HG03342 (cell line): ENCODE results near the gene ZNF438.

ENCODE experiments used
- ATAC-seq: cut with Tn5 transposase; IDR thresholded peaks from one replicate; pipeline ENCODE4 v1.9.1; 2021; ENCODE audit warnings: mild to moderate bottlenecking, moderate library complexity; ENCODE audit not compliant: unreplicated experiment

The ZNF438 gene

DNA sequence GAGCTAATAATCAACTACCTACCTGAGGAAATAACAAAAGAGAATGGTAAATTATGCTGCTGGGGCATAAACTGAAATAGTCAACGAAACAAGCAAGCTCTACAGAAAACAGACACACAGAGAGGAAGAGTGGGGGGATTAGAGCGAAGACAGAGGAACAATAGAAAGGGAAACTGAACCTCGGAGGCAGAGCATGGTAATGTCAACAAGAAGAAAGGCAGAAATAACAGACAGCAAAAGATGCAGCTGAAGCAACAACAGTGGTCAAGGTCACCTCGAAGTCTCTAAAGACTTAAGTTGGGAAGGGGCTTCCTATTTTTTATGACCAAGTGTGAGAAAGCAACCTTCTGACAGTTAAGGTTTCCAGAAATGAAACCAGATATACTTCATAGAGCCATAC is 177.0 kb downstream of the ZNF438 start:
- no peak for ATAC-seq

DNA sequence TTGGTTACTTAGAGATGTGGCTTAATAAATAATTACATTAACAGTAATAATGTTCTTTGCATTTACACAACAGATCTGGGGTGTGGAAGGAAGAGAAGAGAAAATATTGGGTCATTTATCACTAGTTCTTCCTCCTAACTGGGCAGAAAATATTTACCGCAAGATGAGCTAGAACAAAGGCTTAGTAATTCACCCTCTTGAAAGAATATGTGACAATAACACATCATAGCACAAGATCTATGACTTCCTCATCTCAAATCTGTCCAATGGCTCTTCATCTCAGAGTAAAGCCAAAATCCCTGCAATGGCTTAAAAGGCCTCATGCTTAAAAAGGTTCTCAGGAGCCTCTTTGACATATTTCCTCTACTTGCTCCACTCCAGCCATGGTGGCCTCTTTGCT is 178.6 kb downstream of the ZNF438 start:
- no peak for ATAC-seq

DNA sequence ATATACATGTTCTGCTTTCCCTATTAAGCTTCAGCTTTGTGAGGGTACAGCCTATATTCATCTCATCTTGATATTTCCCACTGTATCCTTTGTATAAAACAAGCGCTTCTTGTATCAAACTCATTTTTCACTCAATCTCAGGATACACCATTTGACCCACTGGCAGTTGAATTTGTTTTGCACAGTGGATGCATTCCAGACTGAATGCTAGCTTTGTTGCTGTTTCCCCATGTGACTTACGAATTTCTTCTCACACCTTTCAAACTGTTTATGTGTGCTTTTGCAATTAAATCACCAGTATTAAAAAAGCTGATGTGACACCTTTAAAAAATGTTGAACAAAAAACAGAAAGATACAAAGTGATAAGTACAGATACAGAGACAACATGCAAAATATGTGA is 180.9 kb downstream of the ZNF438 start:
- ATAC-seq: no peak

DNA sequence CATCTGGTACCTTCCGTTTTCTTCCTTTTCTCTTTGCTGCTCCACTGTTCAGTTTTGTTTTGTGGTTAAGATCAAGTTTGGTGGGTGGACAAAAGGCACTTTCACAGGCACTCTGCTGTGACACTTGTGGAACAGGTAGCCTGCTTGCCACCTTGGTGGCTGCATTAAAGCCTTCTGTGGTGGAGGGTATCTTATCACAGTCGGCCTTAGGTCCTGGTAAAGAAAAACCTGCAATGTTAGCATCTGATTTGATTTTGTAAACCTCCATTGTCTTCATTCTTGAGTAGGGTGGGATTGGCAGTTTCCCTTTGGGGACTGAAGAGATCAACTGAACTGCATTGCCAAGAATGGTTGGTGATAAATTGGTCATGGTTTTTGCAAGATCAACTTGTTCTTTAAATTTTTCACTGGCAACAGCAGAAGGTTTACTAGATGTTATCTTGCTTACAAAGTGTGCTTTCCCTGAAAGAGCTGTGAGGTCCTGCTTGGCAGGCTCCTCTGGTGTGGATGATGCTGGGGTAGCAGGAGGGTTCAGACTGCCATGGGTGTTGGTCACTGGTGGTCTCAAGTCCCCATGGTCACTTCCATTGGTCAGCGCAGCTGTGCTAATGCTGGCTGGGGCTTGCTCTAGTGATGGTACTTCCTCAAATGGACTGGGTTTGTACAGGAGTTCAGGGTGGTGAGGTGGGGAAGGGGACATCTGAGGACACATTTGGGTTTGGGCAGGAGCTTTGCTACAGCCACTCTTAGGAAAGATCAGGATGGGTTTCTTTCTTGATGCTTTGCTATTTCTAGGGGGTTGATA is 182.2 kb downstream of the ZNF438 start:
- no peak for ATAC-seq

DNA sequence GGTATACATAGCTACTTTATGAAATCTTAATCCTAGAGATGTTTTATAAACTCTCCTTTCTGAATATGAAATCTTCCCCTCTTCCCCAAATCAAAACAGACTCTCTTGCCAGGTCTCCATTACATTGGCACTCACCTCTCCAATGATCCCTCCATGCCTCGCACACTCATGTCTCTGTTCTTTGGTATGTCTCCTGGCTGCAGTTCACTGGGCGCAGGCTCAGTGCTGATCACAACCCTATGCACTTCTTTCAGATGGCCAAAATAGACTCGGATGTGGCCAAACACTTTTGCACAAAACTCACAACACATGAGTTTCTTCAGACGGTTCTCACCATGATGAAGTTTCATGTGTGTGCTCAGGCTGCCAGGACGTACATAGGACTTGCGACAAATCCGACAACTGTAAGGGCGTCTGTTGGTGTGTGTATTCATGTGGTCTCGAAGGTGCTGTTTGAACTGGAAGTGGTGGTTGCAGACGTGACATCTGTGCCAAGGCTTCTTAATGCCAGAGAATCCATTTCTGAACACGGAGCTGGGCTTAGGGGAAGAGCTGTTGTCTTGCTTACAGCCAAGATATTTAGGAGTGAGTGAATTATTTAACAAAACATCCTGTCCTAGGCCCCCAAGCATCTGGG is 183.2 kb downstream of the ZNF438 start:
- no peak for ATAC-seq

DNA sequence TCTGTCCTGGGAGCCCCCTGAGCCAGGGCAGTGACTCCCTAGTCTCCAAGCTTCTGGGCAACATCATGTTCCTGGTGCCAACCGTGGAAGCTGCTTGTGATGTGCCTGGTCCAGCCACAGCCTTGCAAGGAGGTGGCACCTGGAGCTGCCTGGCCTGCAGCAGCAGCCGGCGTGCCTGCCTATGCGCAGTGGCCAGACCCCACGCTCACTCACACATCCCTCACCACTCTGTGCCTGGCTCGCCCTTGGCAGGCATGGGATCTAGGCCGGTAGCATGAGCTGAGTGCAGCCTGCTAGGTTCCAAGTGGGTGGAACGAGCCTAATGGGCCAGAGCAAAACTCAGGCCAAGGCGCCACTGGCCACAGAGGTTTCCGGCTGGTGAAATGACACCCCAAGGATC is 184.0 kb downstream of the ZNF438 start:
- ATAC-seq: no peak

DNA sequence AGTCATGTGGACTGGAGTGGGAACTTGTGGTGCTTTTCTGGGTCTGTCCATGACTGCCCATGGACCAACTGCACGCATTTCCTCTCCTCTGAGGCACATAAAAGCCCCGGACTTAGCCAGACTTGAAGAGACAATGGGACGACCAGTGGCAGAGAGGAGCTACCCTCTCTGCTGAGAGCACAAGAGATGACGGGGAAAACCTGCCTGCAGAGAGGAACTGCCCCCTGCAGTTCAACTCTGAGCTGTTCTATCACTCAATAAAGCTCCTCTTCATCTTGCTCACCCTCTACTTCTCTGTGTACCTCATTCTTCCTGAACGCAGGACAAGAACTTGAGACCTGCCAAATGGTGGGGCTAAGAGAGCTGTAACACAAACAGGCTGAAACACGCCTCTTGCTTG is 184.5 kb downstream of the ZNF438 start:
- ATAC-seq: no peak

DNA sequence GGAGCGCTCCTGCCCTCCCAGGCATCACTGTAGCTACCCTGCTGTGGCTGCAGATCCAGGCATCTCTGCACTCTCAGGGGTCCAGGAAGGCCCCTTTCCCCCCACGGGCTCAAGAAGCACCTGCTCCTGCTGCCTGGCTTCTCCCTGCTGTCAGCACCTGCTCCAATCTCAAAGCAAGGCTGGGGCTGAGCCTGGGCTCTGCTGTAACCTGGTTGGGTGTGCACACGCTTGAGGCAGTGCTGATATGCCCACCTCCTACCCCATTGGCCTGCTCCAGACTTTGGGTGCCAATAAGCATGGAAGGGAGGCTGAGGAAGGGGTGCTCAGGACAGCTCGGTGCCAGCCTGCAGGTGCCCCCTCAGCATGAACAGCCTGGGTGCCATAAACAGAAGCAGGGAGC is 185.0 kb downstream of the ZNF438 start:
- no peak for ATAC-seq

DNA sequence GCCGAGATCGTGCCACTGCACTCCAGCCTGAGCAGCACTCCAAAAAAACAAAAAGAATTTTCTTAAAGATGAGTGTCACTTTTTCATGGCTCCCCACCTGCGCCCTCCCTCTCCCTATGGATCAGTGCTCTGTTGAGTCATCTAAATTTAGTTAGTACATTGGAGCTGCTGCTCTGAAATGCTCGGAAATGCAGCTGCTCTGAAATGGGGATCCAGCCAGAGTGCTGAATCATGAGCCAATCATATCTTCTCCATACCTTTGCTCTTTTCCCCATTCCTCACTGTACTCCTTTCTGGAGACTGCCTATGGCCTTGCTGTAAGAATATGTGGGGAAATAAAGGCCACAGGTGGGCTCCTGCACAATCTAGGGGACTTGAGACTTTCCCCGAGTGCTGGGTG is 188.8 kb downstream of the ZNF438 start:
- ATAC-seq: no peak

DNA sequence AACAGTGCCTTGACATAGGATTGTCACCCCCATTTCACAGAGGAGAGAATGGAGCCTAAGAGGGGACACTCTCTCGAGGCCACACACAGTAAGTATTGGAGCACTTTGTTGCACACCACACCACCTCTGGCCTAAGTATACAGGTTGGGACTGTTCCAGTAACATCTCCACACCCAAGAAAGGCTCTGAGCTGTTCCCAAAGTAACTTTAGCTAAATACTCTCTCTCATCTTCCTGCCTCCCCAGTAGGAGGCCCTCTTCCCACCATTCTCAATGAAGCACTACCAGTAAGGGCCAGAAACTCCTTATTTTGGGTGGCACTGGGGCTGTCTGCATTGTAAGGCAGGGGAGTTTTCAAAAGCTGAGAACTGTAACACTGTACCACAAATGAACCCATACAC is 189.5 kb downstream of the ZNF438 start:
- ATAC-seq: no peak

DNA sequence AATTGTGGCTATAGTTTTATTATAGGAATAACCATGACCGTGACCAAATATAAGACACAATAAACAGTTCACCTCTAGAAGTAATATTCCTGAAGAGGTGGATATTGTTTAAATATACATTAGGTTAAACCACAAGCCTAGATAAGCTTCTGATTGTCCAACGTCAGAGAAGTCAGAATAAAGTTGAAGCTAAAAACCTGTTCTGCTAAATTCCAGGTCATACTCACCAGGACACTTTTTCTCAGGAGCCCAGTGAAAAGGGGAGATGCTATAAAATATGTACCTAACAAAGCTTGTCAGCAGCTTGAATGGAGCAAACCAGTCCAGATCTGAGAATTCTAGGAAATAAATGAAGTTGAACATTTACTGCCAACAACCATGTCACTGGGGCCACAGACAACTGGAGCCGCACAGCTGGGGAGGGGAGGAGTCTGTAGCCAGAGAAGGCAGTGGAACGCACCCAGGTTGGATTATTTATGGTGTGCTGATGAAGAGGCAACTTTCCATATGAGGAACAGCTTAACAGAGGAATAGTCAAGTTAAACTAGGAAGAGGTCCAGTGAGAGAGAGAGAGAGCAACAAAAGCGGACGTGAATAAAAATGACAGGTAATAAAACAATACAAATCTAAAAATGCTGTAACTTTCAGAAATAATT is 191.1 kb downstream of the ZNF438 start:
- no peak for ATAC-seq

DNA sequence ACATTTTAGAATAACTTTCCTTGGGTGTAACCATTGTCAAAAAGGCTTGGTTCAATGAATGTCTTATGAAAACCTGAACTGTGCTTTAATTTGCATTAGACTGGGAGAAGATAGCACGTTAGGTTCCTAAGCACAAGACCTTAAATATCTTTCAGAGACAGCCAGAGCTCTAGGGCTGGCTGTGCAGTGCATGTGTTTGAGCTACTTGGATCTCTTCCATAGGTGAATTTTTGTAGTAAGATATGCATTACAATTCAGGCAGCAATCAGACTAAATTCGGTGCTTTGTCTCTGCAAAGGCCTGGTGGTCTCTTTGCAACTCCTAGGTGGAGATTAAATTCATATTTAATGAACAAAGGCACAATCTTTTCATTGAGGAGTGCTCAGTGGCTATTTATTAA is 192.0 kb downstream of the ZNF438 start:
- no peak for ATAC-seq

DNA sequence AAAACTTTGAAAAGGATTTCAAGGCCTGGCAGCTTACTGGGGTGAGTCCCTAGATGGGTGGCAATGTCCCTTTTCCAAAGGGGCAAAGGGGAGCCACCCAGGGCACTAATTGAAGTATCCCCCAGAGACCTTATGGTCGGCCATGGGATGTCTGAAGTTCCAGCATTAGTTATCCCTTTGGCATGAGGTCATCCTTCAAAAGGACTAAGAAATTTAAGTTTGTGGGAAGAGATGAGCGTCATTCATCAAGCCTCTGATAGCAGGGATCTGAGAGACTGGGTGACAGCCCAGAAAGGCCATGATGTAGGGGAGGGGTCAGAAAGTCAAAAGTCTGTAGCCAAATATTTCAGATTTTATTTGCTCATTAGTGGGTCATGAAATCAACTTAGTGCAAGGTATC is 195.3 kb downstream of the ZNF438 start:
- ATAC-seq: no peak

DNA sequence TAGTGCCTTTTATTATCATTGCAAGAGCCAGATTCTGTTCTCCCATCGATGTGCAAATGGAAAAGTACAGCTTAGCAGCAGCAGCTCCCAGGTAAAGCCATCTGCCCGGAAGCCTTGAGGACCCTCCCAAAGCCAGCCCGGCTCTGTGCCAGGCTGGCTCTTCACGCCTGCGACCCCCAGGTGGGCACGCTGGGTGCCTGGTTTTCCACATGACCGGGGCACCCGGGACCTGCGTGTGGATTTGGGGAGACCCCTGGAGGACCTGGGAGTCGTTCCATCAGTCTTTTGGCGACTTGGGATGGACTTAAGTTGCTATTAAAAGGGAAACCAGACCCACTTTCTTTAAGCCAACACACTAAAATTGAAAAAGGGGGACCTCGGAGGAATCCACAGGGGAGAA is 196.5 kb downstream of the ZNF438 start:
- ATAC-seq: no peak

DNA sequence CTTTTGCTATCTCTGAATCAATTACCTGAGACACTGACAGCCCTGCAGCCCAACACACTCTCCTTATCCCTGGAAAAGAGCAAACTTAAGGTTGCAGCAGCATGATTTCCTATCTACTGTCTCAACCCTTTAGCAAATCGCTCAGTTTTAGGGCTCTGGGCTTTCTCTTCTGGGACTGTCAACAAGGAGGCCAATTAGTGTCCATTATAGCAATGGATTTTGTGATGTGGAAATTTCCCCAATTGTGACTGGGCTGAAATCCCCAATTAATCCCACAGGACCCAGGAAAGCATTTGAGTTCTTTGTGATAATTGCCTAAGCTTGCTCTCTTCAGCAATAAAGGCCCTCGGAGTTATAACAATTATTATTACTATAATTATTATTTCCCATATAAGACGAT is 197.0 kb downstream of the ZNF438 start:
- no peak for ATAC-seq

DNA sequence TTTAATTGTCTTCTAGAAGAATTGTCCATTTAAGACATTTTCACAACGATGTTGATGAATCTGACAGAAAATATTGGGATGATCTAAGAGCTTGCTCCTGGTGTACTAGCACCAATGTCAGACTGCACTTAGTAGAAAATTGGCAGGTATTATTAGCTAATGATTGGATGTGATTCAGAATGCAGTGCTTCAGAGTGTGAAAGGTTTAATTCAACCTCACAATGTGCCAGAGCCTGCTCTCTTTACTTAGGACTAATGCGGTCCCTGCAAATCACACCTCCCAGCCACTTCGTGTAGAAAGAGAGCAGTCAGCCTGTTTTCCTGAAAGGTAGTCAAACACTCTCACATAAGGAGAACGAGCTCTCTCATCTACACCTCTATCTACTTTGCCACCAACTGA is 197.5 kb downstream of the ZNF438 start:
- ATAC-seq: no peak

DNA sequence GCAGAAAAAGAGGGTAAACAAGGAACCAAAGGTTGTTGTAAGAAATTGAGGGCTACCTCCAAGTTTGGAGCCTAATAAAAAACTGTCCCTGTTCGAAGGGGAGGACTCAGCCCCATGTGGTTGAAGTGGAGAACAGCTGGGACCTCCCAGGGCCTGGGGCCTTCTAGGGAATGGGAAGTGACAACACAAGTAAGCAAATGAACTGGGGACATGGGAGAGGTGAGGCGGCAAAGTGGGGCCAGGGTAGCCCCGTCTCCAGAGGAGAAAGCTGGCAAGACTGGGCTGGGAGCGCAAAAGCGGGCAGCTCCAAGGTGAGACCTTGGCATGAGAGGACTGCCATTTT is 198.1 kb downstream of the ZNF438 start:
- ATAC-seq: no peak

DNA sequence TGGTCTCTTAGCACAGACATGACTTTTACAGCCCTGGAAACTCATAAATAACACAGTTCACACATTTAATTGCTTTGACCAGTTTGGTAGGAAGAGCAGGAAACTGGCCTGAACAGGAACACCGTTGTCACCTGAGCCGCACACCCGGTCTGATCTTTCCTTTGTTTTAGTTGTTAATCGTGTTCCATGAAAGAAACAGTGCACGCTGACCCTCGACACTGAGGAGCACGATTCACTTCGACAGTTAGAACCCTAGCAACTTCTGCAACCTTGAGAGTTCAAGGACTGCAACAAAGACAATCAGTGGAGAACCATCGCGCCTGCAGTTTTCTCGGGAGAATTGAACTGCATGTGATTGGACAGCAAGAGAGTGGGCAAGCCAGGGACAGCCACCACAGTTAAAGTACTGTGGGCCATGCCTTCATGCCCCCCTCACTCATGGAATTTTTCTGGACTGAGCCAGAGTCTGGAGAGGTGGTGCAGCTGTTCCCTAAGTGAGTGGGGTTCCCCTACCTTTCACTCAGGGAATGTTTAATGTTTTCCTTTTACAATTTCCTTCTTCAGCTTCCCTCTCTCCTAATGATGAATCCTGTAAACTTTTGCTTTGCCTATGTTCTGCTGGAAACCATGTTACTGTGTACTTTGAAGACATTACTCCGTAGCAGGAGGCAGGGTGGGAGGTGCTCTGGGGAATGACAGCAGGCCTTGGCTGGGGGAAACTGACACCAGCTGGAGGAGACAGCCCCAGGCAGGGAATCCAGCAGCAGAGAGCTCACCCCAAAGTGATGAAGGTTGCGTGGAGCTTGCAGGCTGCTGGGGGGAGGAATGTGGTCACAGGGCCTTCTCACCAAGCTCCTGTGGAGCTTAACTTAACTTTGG is 198.7 kb downstream of the ZNF438 start:
- no peak for ATAC-seq

DNA sequence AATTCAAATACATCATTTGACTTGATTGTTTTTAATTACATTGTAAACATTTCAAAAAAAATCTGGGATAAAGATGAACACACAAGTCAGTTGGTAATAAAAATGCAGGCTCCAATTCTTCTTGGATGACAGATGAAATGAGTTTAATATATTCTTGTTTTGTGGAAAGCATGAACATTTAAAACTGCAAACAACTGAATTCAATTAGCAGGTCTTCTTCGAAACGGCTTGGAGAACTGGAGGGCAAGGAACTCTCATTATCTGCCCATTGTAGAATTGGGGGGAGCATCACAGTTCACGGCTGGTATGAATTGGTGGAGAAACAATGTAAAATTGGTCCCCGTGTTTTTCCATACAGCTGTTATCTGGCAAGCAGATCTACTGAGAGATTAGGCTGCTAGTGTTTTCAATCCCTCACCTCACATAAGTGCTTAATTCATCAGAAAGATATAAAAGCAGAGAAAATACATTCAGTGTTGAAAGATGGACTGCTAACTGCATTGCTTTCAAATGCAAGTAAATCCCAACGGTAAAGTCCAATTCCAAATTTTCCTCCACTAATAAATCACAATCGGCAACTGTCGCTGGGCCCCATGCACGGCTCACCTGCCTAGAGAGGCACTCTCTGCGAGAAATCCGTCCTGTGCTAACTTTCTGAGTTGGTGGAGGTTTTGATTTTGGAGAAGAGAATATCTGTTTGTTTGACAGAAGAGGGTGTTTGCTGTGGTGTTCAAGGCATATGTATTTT is 199.5 kb downstream of the ZNF438 start:
- no peak for ATAC-seq

DNA sequence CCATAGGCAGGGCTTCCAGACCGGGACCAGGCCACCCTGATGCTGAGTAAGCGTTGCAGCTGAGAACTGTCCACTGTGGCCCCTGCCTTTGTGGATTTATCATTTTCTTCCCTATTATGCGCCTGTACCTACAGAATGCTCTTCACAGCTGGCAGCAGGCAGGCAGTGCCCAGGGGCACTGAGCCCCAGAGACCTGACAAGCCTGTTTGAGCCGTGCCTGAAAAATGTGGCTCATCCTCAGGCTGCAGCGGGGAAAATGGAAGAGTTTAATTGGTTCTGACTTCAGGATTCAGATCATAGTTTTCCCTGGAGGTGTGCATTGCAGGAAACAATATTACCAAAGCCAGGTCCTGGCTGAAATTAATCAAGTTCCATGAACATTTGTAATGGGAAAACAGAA is 200.2 kb downstream of the ZNF438 start:
- no peak for ATAC-seq
